ENCODE measurements around the gene ING2.
A peak's percentile ranks its signal among the peaks of the same experiment; 100 is the strongest.

The ING2 gene

GRCh38 chr4:183503497-183504063 is 1.3 kb upstream of the ING2 start:
- DNase-seq: no peak

GRCh38 chr4:183504064-183504929 is 561 bp upstream of the ING2 start:
- peak; percentile 100 for DNase-seq

GRCh38 chr4:183505611-183506388 is 942 bp downstream of the ING2 start:
- DNase-seq: peak; percentile 97

- DNase-seq: no peak
Measured at GRCh38 chr4:183506389-183506735, 1.5 kb downstream of the ING2 start.

- DNase-seq: no peak
Measured at GRCh38 chr4:183507925-183508696, 3.3 kb downstream of the ING2 start.

GRCh38 chr4:183508697-183509335 is 4.0 kb downstream of the ING2 start:
- DNase-seq: no peak

- no peak for DNase-seq
Measured at GRCh38 chr4:183515411-183515810, 10.6 kb downstream of the ING2 start.

- no peak for DNase-seq
Measured at GRCh38 chr4:183517194-183517593, 12.3 kb downstream of the ING2 start.

GRCh38 chr4:183517781-183518180 is 12.9 kb downstream of the ING2 start:
- DNase-seq: no peak

GRCh38 chr4:183522821-183523220 is 18.0 kb downstream of the ING2 start:
- no peak for DNase-seq

- no peak for DNase-seq
Measured at GRCh38 chr4:183527326-183527725, 22.5 kb downstream of the ING2 start.

- no peak for DNase-seq
Measured at GRCh38 chr4:183532821-183533220, 28.0 kb downstream of the ING2 start.

GRCh38 chr4:183533698-183534097 is 28.8 kb downstream of the ING2 start:
- DNase-seq: no peak

- no peak for DNase-seq
Measured at GRCh38 chr4:183540410-183541009, 35.7 kb downstream of the ING2 start.

- no peak for DNase-seq
Measured at GRCh38 chr4:183541010-183541751, 36.3 kb downstream of the ING2 start.

- no peak for DNase-seq
Measured at GRCh38 chr4:183541752-183542040, 36.8 kb downstream of the ING2 start.

- DNase-seq: no peak
Measured at GRCh38 chr4:183543435-183543834, 38.6 kb downstream of the ING2 start.

- DNase-seq: no peak
Measured at GRCh38 chr4:183544109-183544508, 39.3 kb downstream of the ING2 start.

GRCh38 chr4:183546376-183546775 is 41.5 kb downstream of the ING2 start:
- no peak for DNase-seq

- DNase-seq: no peak
Measured at GRCh38 chr4:183548306-183548705, 43.4 kb downstream of the ING2 start.

GRCh38 chr4:183550345-183551093 is 45.7 kb downstream of the ING2 start:
- DNase-seq: no peak

All from activated CD8-positive, alpha-beta memory T cell treated with anti-CD3 and anti-CD28 coated beads for 24 hours (primary cell).